IMR-90 (cell line): ENCODE data around the gene NUDT5. TPM values are rescaled to one million over a fixed set of nuclear protein-coding genes. Genes with fewer than 3 reads are reported as not detected.

Experiments
- ATAC-seq: fragments of 200-7000 bp; cut with Tn5 transposase; 2 replicates; pipeline ENCODE4 v1.9.1; 2020; ENCODE audit warnings: low read depth, mild to moderate bottlenecking, moderate library complexity
- BruUV-seq: library from RNA; stranded (reverse); fragments of 400-500 nt; replicated peaks from 2 replicates; lab custom pipeline; 2021; lab: Mats Ljungman, UMichigan
- CTCF ChIA-PET: fragments of 300-600 bp; formaldehyde crosslinking; extraction: SDS; loops from one replicate; lab custom pipeline; 2021; ENCODE audit warnings: antibody characterized with exemption; lab: Yijun Ruan, JAX
- POLR2A ChIA-PET: fragments of 300-600 bp; sonication (Branson Sonifier 250); formaldehyde crosslinking; loops from one replicate; lab custom pipeline; 2022; ENCODE audit warnings: antibody characterized with exemption; ENCODE audit not compliant: unreplicated experiment; lab: Charles Lee
- DNase-seq: peaks from one replicate; pipeline ENCODE4 v3.0.0; 2013
- H2AFZ ChIP-seq: replicated peaks from 2 replicates; pipeline ENCODE3; 2013; ENCODE audit warnings: low read length, mild to moderate bottlenecking; ENCODE audit not compliant: poor library complexity
- H2AK5ac ChIP-seq: 2 replicates; pipeline ENCODE4 v1.6.1; 2013; ENCODE audit warnings: low read depth, low read length, inconsistent platforms
- H2AK9ac ChIP-seq: replicated peaks from 2 replicates; pipeline ENCODE3; 2013; ENCODE audit warnings: mild to moderate bottlenecking, low read depth, low read length, moderate library complexity; ENCODE audit not compliant: poor library complexity
- H2BK120ac ChIP-seq: 2 replicates; pipeline ENCODE4 v1.6.1; 2013; ENCODE audit warnings: low read depth, low read length, inconsistent platforms
- H2BK15ac ChIP-seq: 3 replicates; pipeline ENCODE4 v1.6.1; 2013; ENCODE audit warnings: low read depth, low read length, inconsistent platforms
- H2BK20ac ChIP-seq: 2 replicates; pipeline ENCODE4 v1.6.1; 2013; ENCODE audit warnings: low read depth, mild to moderate bottlenecking, inconsistent platforms, low read length, moderate library complexity
- H2BK5ac ChIP-seq: 2 replicates; pipeline ENCODE4 v1.6.1; 2013; ENCODE audit warnings: mild to moderate bottlenecking, low read depth, low read length, inconsistent platforms; ENCODE audit not compliant: poor library complexity, severe bottlenecking
- H3K14ac ChIP-seq: replicated peaks from 2 replicates; pipeline ENCODE4 v1.6.1; 2013; ENCODE audit warnings: low read depth, low read length, inconsistent platforms
- H3K18ac ChIP-seq: 2 replicates; pipeline ENCODE4 v1.6.1; 2013; ENCODE audit warnings: low read depth, low read length, control low read depth
- H3K23ac ChIP-seq: 2 replicates; pipeline ENCODE4 v1.6.1; 2013; ENCODE audit warnings: low read depth, low read length, inconsistent platforms
- H3K27ac ChIP-seq: 2 replicates; pipeline ENCODE4 v1.5.1; 2013; ENCODE audit warnings: mild to moderate bottlenecking, control low read depth, low read length; ENCODE audit not compliant: insufficient read depth
- H3K27me3 ChIP-seq: 2 replicates; pipeline ENCODE4 v1.6.1; 2013; ENCODE audit warnings: low read length; ENCODE audit not compliant: control insufficient read depth, insufficient read depth
- H3K36me3 ChIP-seq: 2 replicates; pipeline ENCODE4 v1.6.1; 2013; ENCODE audit warnings: low read length, mixed read lengths; ENCODE audit not compliant: control insufficient read depth, insufficient read depth
- H3K4ac ChIP-seq: 2 replicates; pipeline ENCODE4 v1.6.1; 2013; ENCODE audit warnings: low read depth, low read length, inconsistent platforms
- H3K4me1 ChIP-seq: 2 replicates; pipeline ENCODE4 v1.6.1; 2013; ENCODE audit warnings: low read length, mixed read lengths; ENCODE audit not compliant: control insufficient read depth, insufficient read depth
- H3K4me2 ChIP-seq: 2 replicates; pipeline ENCODE4 v1.6.1; 2013; ENCODE audit warnings: low read depth, mild to moderate bottlenecking, control low read depth, low read length, moderate library complexity
- H3K4me3 ChIP-seq: 2 replicates; pipeline ENCODE4 v1.5.1; 2013; ENCODE audit warnings: low read depth, mild to moderate bottlenecking, control low read depth, low read length, moderate library complexity; ENCODE audit not compliant: insufficient read depth
- H3K56ac ChIP-seq: 2 replicates; pipeline ENCODE4 v1.6.1; 2013; ENCODE audit warnings: low read length, inconsistent platforms; ENCODE audit not compliant: insufficient read depth; ENCODE audit errors: extremely low read depth
- H3K79me1 ChIP-seq, 2 experiments: 2 replicates each; pipeline ENCODE4 v1.6.1; 2013; ENCODE audit warnings: low read length in 2 of 2, inconsistent platforms in 1 of 2, low read depth in 1 of 2
- H3K9ac ChIP-seq: 2 replicates; pipeline ENCODE4 v1.6.1; 2013; ENCODE audit warnings: low read depth, low read length, control low read depth
- H3K9me1 ChIP-seq: 2 replicates; pipeline ENCODE4 v1.6.1; 2013; ENCODE audit warnings: low read length, inconsistent platforms; ENCODE audit not compliant: insufficient read depth
- H3K9me3 ChIP-seq: 2 replicates; pipeline ENCODE4 v1.6.1; 2013; ENCODE audit warnings: low read length; ENCODE audit not compliant: control insufficient read depth, insufficient read depth
- H4K20me1 ChIP-seq: 2 replicates; pipeline ENCODE4 v1.6.1; 2013; ENCODE audit warnings: low read length, inconsistent platforms; ENCODE audit not compliant: insufficient read depth
- H4K5ac ChIP-seq: 2 replicates; pipeline ENCODE4 v1.6.1; 2013; ENCODE audit warnings: mild to moderate bottlenecking, low read depth, low read length, control low read depth
- H4K8ac ChIP-seq, 2 experiments: 2 replicates each; pipeline ENCODE4 v1.6.1; 2013; ENCODE audit warnings: low read depth in 2 of 2, low read length in 2 of 2, control low read depth in 1 of 2, inconsistent platforms in 1 of 2
- H4K91ac ChIP-seq: 2 replicates; pipeline ENCODE4 v1.6.1; 2013; ENCODE audit warnings: low read depth, low read length, inconsistent platforms; ENCODE audit not compliant: insufficient read depth
- BHLHE40 ChIP-seq: fragments of 150-350 bp; IDR thresholded peaks from 2 replicates; pipeline ENCODE4 v1.6.1; 2016; ENCODE audit warnings: mild to moderate bottlenecking, low read depth, low read length
- CEBPB ChIP-seq: IDR thresholded peaks from 2 replicates; pipeline ENCODE4 v1.6.1; 2012; ENCODE audit warnings: low read depth, low read length, improper control_type of control experiment
- NFE2L2 ChIP-seq: fragments of 150-350 bp; IDR thresholded peaks from 2 replicates; pipeline ENCODE4 v1.6.1; 2016; ENCODE audit warnings: low read depth, mild to moderate bottlenecking, low read length
- RFX5 ChIP-seq: IDR thresholded peaks from 2 replicates; pipeline ENCODE4 v1.8.0; 2012; ENCODE audit warnings: low read depth, mild to moderate bottlenecking, low read length, moderate library complexity
- WGBS, 2 experiments: methylation state at CpG; one replicate each; pipeline versions ENCODE4 v1.1.5 to v1.1.7; 2013; ENCODE audit warnings: missing lambda C conversion rate in 2 of 2; ENCODE audit not compliant: insufficient read length in 1 of 2; ENCODE audit errors: extremely low coverage in 2 of 2; 5-methylcytosine and 5-hydroxymethylcytosine counted together
- dilution Hi-C: fragments of 300-500 bp; cut with HindIII; formaldehyde crosslinking; loops from one replicate; pipeline ENCODE4 v1.14.3; 2018; ENCODE audit warnings: low sequenced_read_pairs; ENCODE audit not compliant: unreplicated experiment
- in situ Hi-C: fragments of 300-500 bp; cut with MboI; formaldehyde crosslinking; loops from 3 replicates; pipeline ENCODE4 v1.14.3; 2019; ENCODE audit warnings: low sequenced_read_pairs, inconsistent platforms, mixed read lengths
- intact Hi-C: fragments of 100-400 bp; cut with micrococcal nuclease; formaldehyde crosslinking; loops from 2 replicates; pipeline ENCODE4 v1.10.0; 2022
- polyA plus RNA-seq, 3 experiments: library from polyadenylated mRNA; depleted of rRNA; stranded (reverse); fragments of >200 nt; gene quantifications; 2 replicates each; pipeline ENCODE4 v1.2.3, GENCODE V29; 2012; ENCODE audit warnings: low replicate concordance in 1 of 3
- total RNA-seq: library from RNA; depleted of rRNA; stranded (reverse); fragments of >200 nt; gene quantifications from 2 replicates; pipeline ENCODE4 v1.2.3, GENCODE V29; 2012
- TF ChIP-seq, protein P1 (sequence below): conservative IDR thresholded peaks from 2 replicates; pipeline ENCODE4 v1.5.1; 2012; ENCODE audit warnings: mild to moderate bottlenecking, low read depth, low read length, improper control_type of control experiment
- TF ChIP-seq, protein P2 (sequence below): fragments of 150-350 bp; IDR thresholded peaks from 2 replicates; pipeline ENCODE4 v1.6.1; 2017; ENCODE audit warnings: mild to moderate bottlenecking, antibody characterized with exemption, low read length, low read depth

Gene NUDT5
- total and polyA plus RNA-seq, 2 of the 4 experiments (the other 2 are of a cell fraction) = 70.1 to 74.6 TPM

DNA sequence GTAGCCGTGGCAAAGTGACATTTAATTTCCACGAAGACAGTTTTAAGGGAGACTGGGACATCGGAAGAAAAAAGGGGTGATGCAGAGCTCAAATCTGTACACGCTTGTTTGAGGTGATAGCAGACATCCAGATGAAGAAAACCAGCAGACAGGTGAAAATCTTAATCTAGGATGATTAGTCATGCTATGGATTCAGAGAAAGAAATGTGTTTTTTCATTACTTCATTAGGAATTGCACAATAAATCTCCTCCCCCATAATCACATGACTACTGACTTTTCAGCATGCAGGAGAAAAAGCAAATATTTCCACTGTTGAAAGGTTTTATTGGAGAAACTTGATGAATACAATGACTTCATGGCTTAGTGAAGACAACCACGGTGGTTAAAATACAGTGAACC lies 2.5 kb downstream of the NUDT5 start:
- Histone ChIP-seq H4K5ac (no peak overlapping the region), H2BK20ac (no peak overlapping the region), H3K4me1 (peaks cover 7% of the 10 kb centered on the region; the same call in 1 of the 2 replicates), H3K4ac (no peak overlapping the region), H3K23ac (no peak overlapping the region; the same call in 1 of the 2 replicates), H3K4me2 (peak overlapping the region; percentile 73), H2AK9ac (peak overlapping the region; percentile 25), H3K9me1 (peaks cover 5% of the 10 kb centered on the region; the same call in 1 of the 2 replicates), H3K9ac (no peak overlapping the region), H3K4me3 (no peak overlapping the region), H3K56ac (no peak overlapping the region), H2AK5ac (no peak overlapping the region), H2AFZ (no peak overlapping the region), H3K79me1 (peaks cover 15 to 74% of the 10 kb centered on the region in 2 experiments), H3K27me3 (no peaks in the 10 kb centered on the region), H3K14ac (no peak overlapping the region), H4K8ac (no peak overlapping the region), H2BK5ac (peak overlapping the region; percentile 58), H4K91ac (no peak overlapping the region), H3K36me3 (peaks cover 4% of the 10 kb centered on the region; the same call in 1 of the 2 replicates), H2BK15ac (no peak overlapping the region), H3K9me3 (no peaks in the 10 kb centered on the region), H3K18ac (no peak overlapping the region), H3K27ac (no peak overlapping the region), H2BK120ac (no peak overlapping the region), H4K20me1 (peaks cover 21% of the 10 kb centered on the region; the same call in 1 of the 2 replicates)
- ATAC-seq (no peak), DNase-seq (peak; percentile 71)
- ChIA-PET POLR2A (interaction anchor here (0.7 kb wide), 1 partner anchor 21 kb away, joined by 10 read pairs; no protein-coding TSS in a partner anchor), CTCF (no interaction called here)
- BruUV-seq = no TSS peak
- dilution Hi-C loops = no loop called here
- 95% methylated on average over 3 of the region's 5 CpGs; no CpG with 5 or more reads in 1 of the 2 experiments for WGBS, 2 experiments
- in situ Hi-C loops = no loop called here
- intact Hi-C loops = no loop called here
- TF ChIP-seq CEBPB (peak; percentile 98), RFX5 (no peak), BHLHE40 (peak; percentile 21; the same call in 1 of the 2 replicates), NFE2L2 (0 out of 2 replicates have a peak, but pooled peaks have one; percentile 18)
- TF ChIP-seq, protein P1, sequence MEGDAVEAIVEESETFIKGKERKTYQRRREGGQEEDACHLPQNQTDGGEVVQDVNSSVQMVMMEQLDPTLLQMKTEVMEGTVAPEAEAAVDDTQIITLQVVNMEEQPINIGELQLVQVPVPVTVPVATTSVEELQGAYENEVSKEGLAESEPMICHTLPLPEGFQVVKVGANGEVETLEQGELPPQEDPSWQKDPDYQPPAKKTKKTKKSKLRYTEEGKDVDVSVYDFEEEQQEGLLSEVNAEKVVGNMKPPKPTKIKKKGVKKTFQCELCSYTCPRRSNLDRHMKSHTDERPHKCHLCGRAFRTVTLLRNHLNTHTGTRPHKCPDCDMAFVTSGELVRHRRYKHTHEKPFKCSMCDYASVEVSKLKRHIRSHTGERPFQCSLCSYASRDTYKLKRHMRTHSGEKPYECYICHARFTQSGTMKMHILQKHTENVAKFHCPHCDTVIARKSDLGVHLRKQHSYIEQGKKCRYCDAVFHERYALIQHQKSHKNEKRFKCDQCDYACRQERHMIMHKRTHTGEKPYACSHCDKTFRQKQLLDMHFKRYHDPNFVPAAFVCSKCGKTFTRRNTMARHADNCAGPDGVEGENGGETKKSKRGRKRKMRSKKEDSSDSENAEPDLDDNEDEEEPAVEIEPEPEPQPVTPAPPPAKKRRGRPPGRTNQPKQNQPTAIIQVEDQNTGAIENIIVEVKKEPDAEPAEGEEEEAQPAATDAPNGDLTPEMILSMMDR = no peak
- TF ChIP-seq, protein P2, sequence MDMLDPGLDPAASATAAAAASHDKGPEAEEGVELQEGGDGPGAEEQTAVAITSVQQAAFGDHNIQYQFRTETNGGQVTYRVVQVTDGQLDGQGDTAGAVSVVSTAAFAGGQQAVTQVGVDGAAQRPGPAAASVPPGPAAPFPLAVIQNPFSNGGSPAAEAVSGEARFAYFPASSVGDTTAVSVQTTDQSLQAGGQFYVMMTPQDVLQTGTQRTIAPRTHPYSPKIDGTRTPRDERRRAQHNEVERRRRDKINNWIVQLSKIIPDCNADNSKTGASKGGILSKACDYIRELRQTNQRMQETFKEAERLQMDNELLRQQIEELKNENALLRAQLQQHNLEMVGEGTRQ = peak; percentile 82
